ENCODE results near the gene ANKRD2.

DNA sequence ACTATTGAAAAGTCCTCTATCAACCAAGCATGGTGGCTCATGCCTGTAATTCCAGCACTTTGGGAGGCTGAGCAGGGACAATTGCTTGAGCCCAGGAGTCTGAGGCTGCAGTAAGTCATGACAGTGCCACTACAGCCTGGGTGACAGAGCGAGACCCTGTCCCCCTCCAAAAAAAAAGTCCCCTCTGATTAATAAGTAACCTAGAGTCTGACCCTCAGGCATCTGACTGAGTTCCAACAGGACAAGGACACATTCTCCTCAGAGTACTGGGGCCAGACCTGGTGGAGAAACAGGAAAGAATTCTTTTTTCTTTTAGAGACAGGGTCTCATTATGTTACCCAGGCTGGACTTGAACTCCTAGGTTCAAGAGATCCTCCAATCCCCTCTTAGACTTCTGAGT, 50.7 kb downstream of the ANKRD2 start:
- no peak for TF ChIP-seq YY1 (IDR thresholded peaks at IDR 0.05; ENCODE audit: low read depth)
- TF ChIP-seq, protein P1, sequence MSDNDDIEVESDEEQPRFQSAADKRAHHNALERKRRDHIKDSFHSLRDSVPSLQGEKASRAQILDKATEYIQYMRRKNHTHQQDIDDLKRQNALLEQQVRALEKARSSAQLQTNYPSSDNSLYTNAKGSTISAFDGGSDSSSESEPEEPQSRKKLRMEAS (IDR thresholded peaks at IDR 0.05): no peak
- TF ChIP-seq RAD21 (IDR thresholded peaks at IDR 0.05; ENCODE audit: low read depth): no peak
- TF ChIP-seq CEBPB (IDR thresholded peaks at IDR 0.05): no peak
- no peak for TF ChIP-seq TCF12 (IDR thresholded peaks at IDR 0.05; ENCODE audit: low read depth)
- TF ChIP-seq, protein P2, sequence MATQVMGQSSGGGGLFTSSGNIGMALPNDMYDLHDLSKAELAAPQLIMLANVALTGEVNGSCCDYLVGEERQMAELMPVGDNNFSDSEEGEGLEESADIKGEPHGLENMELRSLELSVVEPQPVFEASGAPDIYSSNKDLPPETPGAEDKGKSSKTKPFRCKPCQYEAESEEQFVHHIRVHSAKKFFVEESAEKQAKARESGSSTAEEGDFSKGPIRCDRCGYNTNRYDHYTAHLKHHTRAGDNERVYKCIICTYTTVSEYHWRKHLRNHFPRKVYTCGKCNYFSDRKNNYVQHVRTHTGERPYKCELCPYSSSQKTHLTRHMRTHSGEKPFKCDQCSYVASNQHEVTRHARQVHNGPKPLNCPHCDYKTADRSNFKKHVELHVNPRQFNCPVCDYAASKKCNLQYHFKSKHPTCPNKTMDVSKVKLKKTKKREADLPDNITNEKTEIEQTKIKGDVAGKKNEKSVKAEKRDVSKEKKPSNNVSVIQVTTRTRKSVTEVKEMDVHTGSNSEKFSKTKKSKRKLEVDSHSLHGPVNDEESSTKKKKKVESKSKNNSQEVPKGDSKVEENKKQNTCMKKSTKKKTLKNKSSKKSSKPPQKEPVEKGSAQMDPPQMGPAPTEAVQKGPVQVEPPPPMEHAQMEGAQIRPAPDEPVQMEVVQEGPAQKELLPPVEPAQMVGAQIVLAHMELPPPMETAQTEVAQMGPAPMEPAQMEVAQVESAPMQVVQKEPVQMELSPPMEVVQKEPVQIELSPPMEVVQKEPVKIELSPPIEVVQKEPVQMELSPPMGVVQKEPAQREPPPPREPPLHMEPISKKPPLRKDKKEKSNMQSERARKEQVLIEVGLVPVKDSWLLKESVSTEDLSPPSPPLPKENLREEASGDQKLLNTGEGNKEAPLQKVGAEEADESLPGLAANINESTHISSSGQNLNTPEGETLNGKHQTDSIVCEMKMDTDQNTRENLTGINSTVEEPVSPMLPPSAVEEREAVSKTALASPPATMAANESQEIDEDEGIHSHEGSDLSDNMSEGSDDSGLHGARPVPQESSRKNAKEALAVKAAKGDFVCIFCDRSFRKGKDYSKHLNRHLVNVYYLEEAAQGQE (IDR thresholded peaks at IDR 0.05; ENCODE audit: low read depth): no peak
- TF ChIP-seq EP300 (IDR thresholded peaks at IDR 0.05; ENCODE audit: borderline replicate concordance): no peak
- no peak for TF ChIP-seq FOXM1 (IDR thresholded peaks at IDR 0.05; ENCODE audit: borderline replicate concordance, low read depth)
- TF ChIP-seq CREB1 (IDR thresholded peaks at IDR 0.05; ENCODE audit: low read depth): no peak
- no peak for TF ChIP-seq EGR1 (IDR thresholded peaks at IDR 0.05)
- TF ChIP-seq TAF1 (IDR thresholded peaks at IDR 0.05; ENCODE audit: low read depth): no peak
- TF ChIP-seq, protein P3, sequence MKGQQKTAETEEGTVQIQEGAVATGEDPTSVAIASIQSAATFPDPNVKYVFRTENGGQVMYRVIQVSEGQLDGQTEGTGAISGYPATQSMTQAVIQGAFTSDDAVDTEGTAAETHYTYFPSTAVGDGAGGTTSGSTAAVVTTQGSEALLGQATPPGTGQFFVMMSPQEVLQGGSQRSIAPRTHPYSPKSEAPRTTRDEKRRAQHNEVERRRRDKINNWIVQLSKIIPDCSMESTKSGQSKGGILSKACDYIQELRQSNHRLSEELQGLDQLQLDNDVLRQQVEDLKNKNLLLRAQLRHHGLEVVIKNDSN (IDR thresholded peaks at IDR 0.05): no peak

All from Ishikawa (cell line).